ENCODE data around the gene APOBEC2.

APOBEC2 gene

GRCh38 chr6:41059556-41059955 lies 6.6 kb downstream of the APOBEC2 start:
- DNase-seq (ENCODE audit: low spot score): no peak

GRCh38 chr6:41061196-41061726 lies 8.3 kb downstream of the APOBEC2 start:
- no peak for DNase-seq (ENCODE audit: low spot score)

- no peak for DNase-seq (ENCODE audit: low spot score)
Measured at GRCh38 chr6:41062056-41062455, 9.1 kb downstream of the APOBEC2 start.

- no peak for DNase-seq (ENCODE audit: low spot score)
Measured at GRCh38 chr6:41063884-41064285, 10.9 kb downstream of the APOBEC2 start.

GRCh38 chr6:41064841-41065240 lies 11.8 kb downstream of the APOBEC2 start:
- no peak for DNase-seq (ENCODE audit: low spot score)

GRCh38 chr6:41065550-41066026 lies 12.6 kb downstream of the APOBEC2 start:
- DNase-seq (ENCODE audit: low spot score): no peak

- peak; percentile 56 for DNase-seq (ENCODE audit: low spot score)
Measured at GRCh38 chr6:41066867-41067304, 13.9 kb downstream of the APOBEC2 start.

GRCh38 chr6:41071501-41071922 lies 18.5 kb downstream of the APOBEC2 start:
- DNase-seq (ENCODE audit: low spot score): no peak

GRCh38 chr6:41071923-41072835 lies 19.2 kb downstream of the APOBEC2 start, which contains the start of gene OARD1:
OARD1 (minus strand) TSS chr6:41072356; CDS start chr6:41071634, 722 bp downstream.
- peak; percentile 91 for DNase-seq (ENCODE audit: low spot score)

- DNase-seq (ENCODE audit: low spot score): peak; percentile 93
Measured at GRCh38 chr6:41072836-41073202, 19.8 kb downstream of the APOBEC2 start, which contains the start of gene NFYA. NFYA (plus strand) TSS chr6:41072974; CDS start chr6:41079090, 6,116 bp downstream.

GRCh38 chr6:41073203-41073967 lies 20.4 kb downstream of the APOBEC2 start:
- DNase-seq (ENCODE audit: low spot score): peak; percentile 88

GRCh38 chr6:41073968-41074691 lies 21.1 kb downstream of the APOBEC2 start:
- no peak for DNase-seq (ENCODE audit: low spot score)

GRCh38 chr6:41074692-41075436 lies 21.9 kb downstream of the APOBEC2 start:
- DNase-seq (ENCODE audit: low spot score): no peak

- DNase-seq (ENCODE audit: low spot score): no peak
Measured at GRCh38 chr6:41075651-41076626, 22.9 kb downstream of the APOBEC2 start.

- DNase-seq (ENCODE audit: low spot score): no peak
Measured at GRCh38 chr6:41077536-41077935, 24.5 kb downstream of the APOBEC2 start.

GRCh38 chr6:41078101-41078500 lies 25.1 kb downstream of the APOBEC2 start:
- DNase-seq (ENCODE audit: low spot score): no peak

- no peak for DNase-seq (ENCODE audit: low spot score)
Measured at GRCh38 chr6:41079080-41079479, 26.1 kb downstream of the APOBEC2 start.

- DNase-seq (ENCODE audit: low spot score): no peak
Measured at GRCh38 chr6:41080621-41081020, 27.6 kb downstream of the APOBEC2 start.

GRCh38 chr6:41083072-41083471 lies 30.1 kb downstream of the APOBEC2 start:
- no peak for DNase-seq (ENCODE audit: low spot score)

GRCh38 chr6:41085182-41085581 lies 32.2 kb downstream of the APOBEC2 start:
- no peak for DNase-seq (ENCODE audit: low spot score)

Data from D341Med (cell line).